Lower leg skin (tissue), 3 donors: ENCODE results near the gene TMEM161B.

Experiments used
- CTCF ChIP-seq, 3 donors: fragments of 450-650 bp; IDR thresholded peaks; one replicate each; pipeline ENCODE4 v1.5.1; 2016; ENCODE audit warnings: antibody characterized with exemption in 3 of 3, mild to moderate bottlenecking in 3 of 3, moderate library complexity in 2 of 3
- POLR2A ChIP-seq, 2 donors: fragments of 450-650 bp; IDR thresholded peaks; one replicate each; pipeline ENCODE4 v1.6.1; 2016 to 2017; ENCODE audit warnings: antibody characterized with exemption in 2 of 2, mild to moderate bottlenecking in 1 of 2, moderate library complexity in 1 of 2

- no peak for TF ChIP-seq CTCF (IDR thresholded peaks at IDR 0.05)
- no peak for TF ChIP-seq POLR2A (IDR thresholded peaks at IDR 0.05)
Observed at GRCh38 chr5:88276378-88276777, 7.7 kb upstream of the TMEM161B start.
